HG03045 (cell line): Measurements from ENCODE around the gene DNASE1L3.

Experiments
- ATAC-seq: cut with Tn5 transposase; IDR thresholded peaks from one replicate; pipeline ENCODE4 v1.9.1; 2021; ENCODE audit warnings: mild to moderate bottlenecking, moderate library complexity; ENCODE audit not compliant: unreplicated experiment

The DNASE1L3 gene

GRCh38 chr3:58164199-58164879 lies 46.4 kb downstream of the DNASE1L3 start:
- no peak for ATAC-seq

- no peak for ATAC-seq
These were observed 47.5 kb downstream of the DNASE1L3 start for GRCh38 chr3:58163234-58163633.

- ATAC-seq, result no peak
These were observed 49.1 kb downstream of the DNASE1L3 start for GRCh38 chr3:58161435-58162398.

- no peak for ATAC-seq
These were observed 50.4 kb downstream of the DNASE1L3 start for GRCh38 chr3:58160399-58160798.

- ATAC-seq, result no peak
These were observed 52.2 kb downstream of the DNASE1L3 start for GRCh38 chr3:58158442-58159153.

- ATAC-seq, result no peak
These were observed 53.1 kb downstream of the DNASE1L3 start for GRCh38 chr3:58157700-58158099.

GRCh38 chr3:58155838-58156237 lies 54.9 kb downstream of the DNASE1L3 start:
- no peak for ATAC-seq

GRCh38 chr3:58154626-58155449 lies 55.9 kb downstream of the DNASE1L3 start:
- no peak for ATAC-seq

GRCh38 chr3:58153371-58153770 lies 57.4 kb downstream of the DNASE1L3 start:
- ATAC-seq, result no peak

- ATAC-seq, result no peak
These were observed 58.4 kb downstream of the DNASE1L3 start for GRCh38 chr3:58152225-58153015.

- ATAC-seq, result no peak
These were observed 59.1 kb downstream of the DNASE1L3 start for GRCh38 chr3:58151637-58152036.

- ATAC-seq, result no peak
These were observed 60.0 kb downstream of the DNASE1L3 start for GRCh38 chr3:58150810-58151199.

- ATAC-seq, result no peak
These were observed 60.5 kb downstream of the DNASE1L3 start for GRCh38 chr3:58150130-58150809.

GRCh38 chr3:58148049-58148448 lies 62.7 kb downstream of the DNASE1L3 start:
- ATAC-seq, result no peak

- no peak for ATAC-seq
These were observed 66.1 kb downstream of the DNASE1L3 start for GRCh38 chr3:58144478-58145325.

GRCh38 chr3:58143417-58144055 lies 67.2 kb downstream of the DNASE1L3 start:
- no peak for ATAC-seq
